ENCODE results near the gene ZDHHC18.
A peak's percentile ranks its signal among the peaks of the same experiment; 100 is the strongest.
"Not testable (repeated sequence)": the region's sequence is repeated elsewhere in the genome, so short reads cannot be mapped to it uniquely, and the experiment has no call there.

ZDHHC18 gene

DNA sequence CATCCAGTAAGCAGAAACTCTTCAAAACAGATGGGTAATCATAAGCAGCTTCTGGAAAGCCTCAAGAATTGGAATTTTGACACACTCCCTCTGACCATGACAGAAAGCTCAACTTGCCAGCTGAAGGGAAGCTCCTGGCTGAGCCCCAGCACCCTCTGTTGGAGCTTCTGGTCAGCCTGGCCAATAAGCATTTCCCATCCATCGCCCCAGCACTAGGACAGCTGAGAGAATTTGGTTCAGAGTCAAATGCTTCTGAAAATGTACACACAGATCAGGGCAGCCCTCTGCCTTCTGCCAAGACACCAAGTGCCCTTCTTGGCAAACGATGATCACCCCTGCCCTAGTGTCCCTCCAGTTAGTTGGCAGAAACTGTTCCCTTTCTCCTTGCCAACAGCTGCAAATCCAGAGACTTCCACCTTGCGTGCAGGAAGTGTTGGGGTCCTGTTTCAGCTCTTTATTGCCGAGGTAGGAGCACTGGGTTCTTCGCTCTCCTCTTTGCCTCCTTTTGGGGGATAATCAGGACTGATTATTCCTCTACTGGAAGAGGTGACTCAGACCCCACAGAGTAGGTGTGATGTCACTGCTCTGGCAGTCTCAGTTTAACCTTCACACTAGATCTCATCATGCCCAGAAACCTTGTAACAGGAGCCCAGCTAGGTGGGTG lies 26.9 kb upstream of the ZDHHC18 start:
- H3K9ac ChIP-seq (ENCODE audit: low read length): no peak overlapping the region
- H3K36me3 ChIP-seq (ENCODE audit: control insufficient read depth, insufficient read depth, low read length): peaks cover 4% of the 10 kb centered on the region
- no peaks in the 10 kb centered on the region for H3K27me3 ChIP-seq (ENCODE audit: control insufficient read depth, insufficient read depth, low read length)
- H3K4me3 ChIP-seq (ENCODE audit: low read length): peak overlapping the region; percentile 5
- peak overlapping the region; percentile 74 for H3K27ac ChIP-seq (ENCODE audit: low read depth, low read length)
- H3K4me1 ChIP-seq (ENCODE audit: control insufficient read depth, insufficient read depth, low read length): peaks cover 15% of the 10 kb centered on the region

DNA sequence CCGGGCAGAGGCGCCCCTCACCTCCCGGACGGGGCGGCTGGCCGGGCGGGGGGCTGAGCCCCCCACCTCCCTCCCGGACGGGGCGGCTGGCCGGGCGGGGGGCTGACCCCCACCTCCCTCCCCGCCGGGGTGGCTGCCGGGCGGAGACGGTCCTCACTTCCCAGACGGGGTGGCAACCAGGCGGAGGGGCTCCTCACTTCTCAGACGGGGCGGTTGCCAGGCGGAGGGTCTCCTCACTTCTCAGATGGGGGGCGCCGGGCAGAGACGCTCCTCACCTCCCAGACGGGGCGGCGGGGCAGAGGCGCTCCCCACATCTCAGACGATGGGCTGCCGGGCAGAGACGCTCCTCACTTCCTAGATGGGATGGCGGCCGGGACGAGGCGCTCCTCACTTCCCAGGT lies 22.6 kb upstream of the ZDHHC18 start:
- H3K9ac ChIP-seq (ENCODE audit: low read length); H3K27me3 ChIP-seq (ENCODE audit: control insufficient read depth, insufficient read depth, low read length); H3K27ac ChIP-seq (ENCODE audit: low read depth, low read length); H3K4me3 ChIP-seq (ENCODE audit: low read length); H3K36me3 ChIP-seq (ENCODE audit: control insufficient read depth, insufficient read depth, low read length): not testable (repeated sequence)
- peaks cover 12% of the 10 kb centered on the region for H3K4me1 ChIP-seq (ENCODE audit: control insufficient read depth, insufficient read depth, low read length)

DNA sequence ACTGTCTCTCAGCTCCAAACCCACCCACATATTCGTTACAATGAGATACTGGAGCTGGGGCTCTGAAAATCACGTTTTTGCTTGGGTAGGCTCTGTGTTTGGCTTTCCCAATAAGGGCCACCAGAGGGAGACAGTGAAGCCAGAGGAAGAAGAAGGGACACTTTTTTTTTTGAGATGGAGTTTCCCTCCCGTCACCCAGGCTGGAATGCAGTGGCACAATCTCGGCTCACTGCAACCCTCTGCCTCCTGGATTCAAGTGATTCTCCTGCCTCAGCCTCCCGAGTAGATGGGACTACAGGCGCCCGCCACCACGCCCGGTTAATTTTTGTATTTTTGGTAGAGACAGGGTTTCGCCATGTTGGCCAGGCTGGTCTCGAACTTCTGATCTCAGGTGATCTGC lies 16.4 kb upstream of the ZDHHC18 start:
- H3K27ac ChIP-seq (ENCODE audit: low read depth, low read length); H3K4me1 ChIP-seq (ENCODE audit: control insufficient read depth, insufficient read depth, low read length); H3K9ac ChIP-seq (ENCODE audit: low read length); H3K4me3 ChIP-seq (ENCODE audit: low read length); H3K27me3 ChIP-seq (ENCODE audit: control insufficient read depth, insufficient read depth, low read length); H3K36me3 ChIP-seq (ENCODE audit: control insufficient read depth, insufficient read depth, low read length): not testable (repeated sequence)

DNA sequence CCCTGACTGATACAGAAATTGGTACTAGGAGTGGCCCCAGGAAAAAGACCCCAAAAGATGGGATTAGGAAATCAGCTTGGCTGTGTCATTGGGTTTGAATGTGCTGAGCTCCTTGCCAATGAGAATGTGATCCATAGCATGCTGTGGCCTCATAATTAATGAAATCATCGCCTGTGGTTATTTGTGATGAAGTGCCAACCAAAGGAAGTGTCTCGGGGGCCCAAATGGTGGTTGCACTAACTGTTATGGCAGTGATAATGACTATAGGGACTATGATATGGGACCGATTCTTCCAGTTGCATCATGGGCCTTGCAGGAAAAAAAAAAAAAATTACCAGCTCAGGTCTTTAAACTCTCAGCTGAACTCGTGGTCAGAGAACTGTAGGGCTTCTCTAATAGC lies 15.4 kb upstream of the ZDHHC18 start:
- no peak overlapping the region for H3K27ac ChIP-seq (ENCODE audit: low read depth, low read length)
- H3K36me3 ChIP-seq (ENCODE audit: control insufficient read depth, insufficient read depth, low read length): no peaks in the 10 kb centered on the region
- no peaks in the 10 kb centered on the region for H3K27me3 ChIP-seq (ENCODE audit: control insufficient read depth, insufficient read depth, low read length)
- no peaks in the 10 kb centered on the region for H3K4me1 ChIP-seq (ENCODE audit: control insufficient read depth, insufficient read depth, low read length)
- H3K9ac ChIP-seq (ENCODE audit: low read length): no peak overlapping the region
- no peak overlapping the region for H3K4me3 ChIP-seq (ENCODE audit: low read length)

DNA sequence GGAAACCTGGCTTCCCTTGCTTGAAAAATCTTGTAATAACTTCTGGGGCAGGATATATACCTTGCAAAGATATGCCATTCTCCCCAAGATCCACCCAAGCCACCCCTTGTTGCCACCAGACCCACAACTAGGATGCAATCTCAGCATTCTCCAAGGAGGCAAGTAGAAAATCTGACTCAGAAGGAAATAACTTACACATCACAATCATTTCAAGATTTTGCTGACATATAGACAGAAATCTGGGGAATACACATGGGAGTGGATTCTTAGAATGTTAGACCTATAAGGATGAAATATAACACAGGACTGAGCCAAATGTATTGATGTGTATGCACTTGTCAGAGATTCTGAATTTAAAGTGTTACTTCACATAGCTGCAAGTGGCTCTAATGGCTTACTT lies 14.8 kb upstream of the ZDHHC18 start:
- Histone ChIP-seq H3K4me1 (ENCODE audit: control insufficient read depth, insufficient read depth, low read length) (no peaks in the 10 kb centered on the region), H3K4me3 (ENCODE audit: low read length) (no peak overlapping the region), H3K27me3 (ENCODE audit: control insufficient read depth, insufficient read depth, low read length) (no peaks in the 10 kb centered on the region), H3K9ac (ENCODE audit: low read length) (no peak overlapping the region), H3K27ac (ENCODE audit: low read depth, low read length) (no peak overlapping the region), H3K36me3 (ENCODE audit: control insufficient read depth, insufficient read depth, low read length) (no peaks in the 10 kb centered on the region)

DNA sequence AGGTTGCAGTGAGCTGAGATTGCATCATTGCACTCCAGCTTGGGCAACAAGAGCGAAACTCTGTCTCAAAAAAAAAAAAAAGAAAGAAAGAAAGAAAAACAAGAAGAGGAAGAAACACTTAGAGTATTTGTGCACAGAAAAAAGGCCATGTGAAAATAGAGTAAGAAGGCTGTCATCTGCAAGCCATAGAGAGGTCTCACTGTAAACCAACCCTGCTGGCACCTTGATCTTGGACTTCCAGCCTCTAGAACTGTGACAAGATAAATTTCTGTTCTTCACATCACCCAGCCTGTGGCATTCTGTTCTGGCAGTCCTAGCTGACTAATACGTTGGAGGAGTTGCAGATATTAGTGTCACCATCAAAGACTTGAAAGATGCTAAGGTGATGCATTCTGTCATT lies 12.1 kb upstream of the ZDHHC18 start:
- Histone ChIP-seq H3K27ac (ENCODE audit: low read depth, low read length) (no peak overlapping the region), H3K4me1 (ENCODE audit: control insufficient read depth, insufficient read depth, low read length) (no peaks in the 10 kb centered on the region), H3K4me3 (ENCODE audit: low read length) (no peak overlapping the region), H3K9ac (ENCODE audit: low read length) (no peak overlapping the region), H3K27me3 (ENCODE audit: control insufficient read depth, insufficient read depth, low read length) (no peaks in the 10 kb centered on the region), H3K36me3 (ENCODE audit: control insufficient read depth, insufficient read depth, low read length) (no peaks in the 10 kb centered on the region)

DNA sequence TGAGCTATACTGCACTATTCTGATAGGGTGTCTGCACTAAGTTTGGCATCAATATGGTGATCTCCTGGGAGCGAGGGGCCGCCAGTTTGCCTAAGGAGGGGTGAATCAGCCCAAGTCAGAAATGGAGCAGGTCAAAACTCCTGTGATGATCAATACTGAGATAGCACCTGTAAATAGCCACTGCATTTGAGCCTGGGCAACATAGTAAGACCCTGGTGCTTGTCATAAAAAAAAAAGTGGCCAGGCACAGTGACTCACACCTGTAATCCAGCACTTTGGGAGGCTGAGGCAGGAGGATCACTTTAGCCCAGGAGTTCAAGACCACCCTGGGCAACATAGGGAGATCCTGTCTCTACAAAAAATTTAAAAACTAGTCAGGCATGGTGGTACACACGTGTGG lies 11.6 kb upstream of the ZDHHC18 start:
- Histone ChIP-seq H3K27me3 (ENCODE audit: control insufficient read depth, insufficient read depth, low read length) (no peaks in the 10 kb centered on the region), H3K36me3 (ENCODE audit: control insufficient read depth, insufficient read depth, low read length) (no peaks in the 10 kb centered on the region), H3K4me3 (ENCODE audit: low read length) (no peak overlapping the region), H3K4me1 (ENCODE audit: control insufficient read depth, insufficient read depth, low read length) (no peaks in the 10 kb centered on the region), H3K27ac (ENCODE audit: low read depth, low read length) (no peak overlapping the region), H3K9ac (ENCODE audit: low read length) (no peak overlapping the region)

DNA sequence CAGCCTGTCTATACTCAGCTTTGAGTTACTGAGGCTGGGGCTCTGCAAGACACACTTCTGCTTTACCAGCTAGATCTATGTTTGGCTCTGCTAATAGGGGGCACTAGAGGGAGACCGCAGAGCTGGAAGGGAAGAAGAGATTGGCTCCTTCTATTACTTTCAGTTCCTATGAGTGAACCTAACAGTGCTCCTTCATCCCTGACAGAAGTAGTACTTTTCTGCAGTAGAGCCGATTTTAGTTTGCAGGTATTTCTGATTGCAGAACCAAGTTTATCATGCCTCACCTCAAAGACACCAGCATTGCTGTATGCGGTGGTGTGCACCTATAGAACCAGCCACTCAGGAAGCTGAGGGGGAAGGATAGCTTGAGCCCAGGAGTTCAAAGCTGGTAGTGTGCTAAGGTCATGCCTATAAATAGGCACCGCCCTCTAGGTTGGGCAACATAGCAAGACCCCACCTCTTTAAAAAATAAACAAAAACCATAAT lies 5.7 kb upstream of the ZDHHC18 start:
- no peak overlapping the region for H3K27ac ChIP-seq (ENCODE audit: low read depth, low read length)
- no peak overlapping the region for H3K9ac ChIP-seq (ENCODE audit: low read length)
- no peaks in the 10 kb centered on the region for H3K4me1 ChIP-seq (ENCODE audit: control insufficient read depth, insufficient read depth, low read length)
- H3K4me3 ChIP-seq (ENCODE audit: low read length): no peak overlapping the region
- no peaks in the 10 kb centered on the region for H3K27me3 ChIP-seq (ENCODE audit: control insufficient read depth, insufficient read depth, low read length)
- no peaks in the 10 kb centered on the region for H3K36me3 ChIP-seq (ENCODE audit: control insufficient read depth, insufficient read depth, low read length)

DNA sequence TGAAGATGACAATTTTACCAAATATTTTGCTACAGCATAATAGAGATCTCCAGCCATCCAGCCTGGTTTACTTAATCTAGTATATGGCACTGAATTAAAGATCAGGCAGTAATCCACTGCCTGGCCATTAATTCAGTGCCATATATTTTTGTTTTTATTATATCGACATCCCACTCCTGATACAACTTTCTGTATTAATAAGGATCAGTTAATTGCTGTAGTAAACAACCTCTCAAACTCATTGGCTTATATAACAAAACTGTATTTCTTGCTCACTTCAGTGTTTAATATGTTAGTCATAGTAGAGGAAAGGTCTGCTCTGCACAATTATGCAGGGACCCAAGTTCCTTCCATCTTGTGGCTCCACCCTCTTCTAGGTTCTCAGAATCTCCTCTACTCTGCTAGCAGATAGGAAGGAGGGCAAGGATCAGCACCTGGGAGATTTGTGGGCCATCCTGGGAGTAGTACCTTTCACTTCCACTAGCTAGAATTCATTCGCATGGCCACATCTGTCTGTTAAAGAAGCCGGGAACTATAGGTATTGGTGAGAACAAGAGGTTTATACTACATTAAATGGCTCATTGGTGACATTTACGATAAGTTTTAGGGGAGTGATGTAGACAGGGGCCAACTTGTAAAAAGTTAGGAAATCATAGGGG lies 3.6 kb upstream of the ZDHHC18 start:
- no peaks in the 10 kb centered on the region for H3K4me1 ChIP-seq (ENCODE audit: control insufficient read depth, insufficient read depth, low read length)
- no peak overlapping the region for H3K27ac ChIP-seq (ENCODE audit: low read depth, low read length)
- H3K9ac ChIP-seq (ENCODE audit: low read length): no peak overlapping the region
- no peak overlapping the region for H3K4me3 ChIP-seq (ENCODE audit: low read length)
- no peaks in the 10 kb centered on the region for H3K27me3 ChIP-seq (ENCODE audit: control insufficient read depth, insufficient read depth, low read length)
- no peaks in the 10 kb centered on the region for H3K36me3 ChIP-seq (ENCODE audit: control insufficient read depth, insufficient read depth, low read length)

DNA sequence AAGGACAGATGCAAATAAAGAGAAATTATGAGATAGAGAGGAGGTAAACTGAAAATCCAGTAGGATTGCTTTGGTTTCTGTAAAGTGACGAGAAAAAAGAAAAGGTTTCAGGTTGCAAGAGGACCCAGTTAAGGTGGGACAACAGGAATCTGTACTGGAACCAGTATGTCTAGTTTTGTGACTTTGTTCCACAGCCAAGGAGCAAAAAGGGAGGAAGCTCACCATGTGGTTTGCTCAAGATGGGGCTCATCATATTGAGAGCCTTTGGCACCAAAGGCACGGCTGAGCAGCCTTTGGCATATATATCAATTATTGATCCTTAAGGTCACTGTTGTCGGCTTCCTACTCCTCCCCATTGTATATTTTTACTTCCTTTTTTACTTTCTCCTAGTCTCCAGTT lies 1.8 kb upstream of the ZDHHC18 start:
- Histone ChIP-seq H3K36me3 (ENCODE audit: control insufficient read depth, insufficient read depth, low read length) (peaks cover 5% of the 10 kb centered on the region), H3K27ac (ENCODE audit: low read depth, low read length) (no peak overlapping the region), H3K27me3 (ENCODE audit: control insufficient read depth, insufficient read depth, low read length) (no peaks in the 10 kb centered on the region), H3K9ac (ENCODE audit: low read length) (no peak overlapping the region), H3K4me1 (ENCODE audit: control insufficient read depth, insufficient read depth, low read length) (peaks cover 4% of the 10 kb centered on the region), H3K4me3 (ENCODE audit: low read length) (no peak overlapping the region)

DNA sequence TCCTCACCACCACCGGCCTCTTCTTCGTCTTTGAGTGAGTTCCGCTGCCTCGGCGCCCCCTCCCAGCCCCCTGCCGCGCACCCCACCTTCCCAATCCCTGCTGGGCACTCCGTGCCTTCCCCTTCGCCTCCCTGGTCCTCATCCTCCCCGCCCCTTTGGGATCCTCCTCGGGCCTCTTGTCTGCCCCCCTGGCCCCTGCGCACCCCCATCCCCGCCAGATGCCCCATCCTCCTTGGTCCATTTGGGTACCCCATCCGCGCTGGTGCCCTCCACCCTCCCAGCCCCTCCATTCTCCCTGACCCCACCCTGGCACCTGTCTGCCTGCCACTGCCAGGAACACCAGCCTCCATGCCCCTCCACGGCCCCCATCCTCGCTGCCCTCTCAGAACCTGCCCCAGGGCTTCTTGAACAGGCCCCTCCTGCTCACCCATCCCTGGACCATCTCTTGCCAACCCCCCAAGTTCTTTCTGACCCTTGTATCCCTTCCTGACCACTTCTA lies 667 bp downstream of the ZDHHC18 start:
- H3K4me1 ChIP-seq (ENCODE audit: control insufficient read depth, insufficient read depth, low read length): peaks cover 4% of the 10 kb centered on the region
- H3K4me3 ChIP-seq (ENCODE audit: low read length): peak overlapping the region; percentile 43
- no peaks in the 10 kb centered on the region for H3K27me3 ChIP-seq (ENCODE audit: control insufficient read depth, insufficient read depth, low read length)
- peaks cover 5% of the 10 kb centered on the region for H3K36me3 ChIP-seq (ENCODE audit: control insufficient read depth, insufficient read depth, low read length)
- H3K27ac ChIP-seq (ENCODE audit: low read depth, low read length): peak overlapping the region; percentile 28
- no peak overlapping the region for H3K9ac ChIP-seq (ENCODE audit: low read length)

DNA sequence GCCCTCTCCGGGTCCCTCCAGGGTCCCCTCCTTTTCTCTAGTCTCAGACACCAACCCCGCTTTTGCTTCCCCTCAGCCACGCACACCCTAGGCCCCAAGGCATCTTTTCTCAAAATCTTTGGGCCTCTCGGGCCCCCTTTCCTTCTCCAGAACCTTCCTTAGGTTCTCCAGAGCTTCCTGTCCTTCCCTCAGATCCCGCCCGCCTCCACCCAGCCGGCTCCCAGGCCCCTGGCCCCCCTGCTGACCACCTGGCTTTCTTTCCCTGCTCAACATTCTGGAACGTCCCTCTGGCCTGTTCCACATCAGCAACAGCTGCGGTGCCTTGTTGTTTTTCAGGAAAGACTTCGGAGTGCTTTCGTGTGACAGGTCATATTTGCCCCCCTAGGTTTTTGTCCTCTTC lies 1.2 kb downstream of the ZDHHC18 start:
- H3K4me3 ChIP-seq (ENCODE audit: low read length): peak overlapping the region; percentile 43
- H3K27ac ChIP-seq (ENCODE audit: low read depth, low read length): no peak overlapping the region
- H3K27me3 ChIP-seq (ENCODE audit: control insufficient read depth, insufficient read depth, low read length): no peaks in the 10 kb centered on the region
- H3K9ac ChIP-seq (ENCODE audit: low read length): no peak overlapping the region
- peaks cover 7% of the 10 kb centered on the region for H3K36me3 ChIP-seq (ENCODE audit: control insufficient read depth, insufficient read depth, low read length)
- H3K4me1 ChIP-seq (ENCODE audit: control insufficient read depth, insufficient read depth, low read length): peaks cover 4% of the 10 kb centered on the region
